ENCODE data around the gene FAM13C.

DNA sequence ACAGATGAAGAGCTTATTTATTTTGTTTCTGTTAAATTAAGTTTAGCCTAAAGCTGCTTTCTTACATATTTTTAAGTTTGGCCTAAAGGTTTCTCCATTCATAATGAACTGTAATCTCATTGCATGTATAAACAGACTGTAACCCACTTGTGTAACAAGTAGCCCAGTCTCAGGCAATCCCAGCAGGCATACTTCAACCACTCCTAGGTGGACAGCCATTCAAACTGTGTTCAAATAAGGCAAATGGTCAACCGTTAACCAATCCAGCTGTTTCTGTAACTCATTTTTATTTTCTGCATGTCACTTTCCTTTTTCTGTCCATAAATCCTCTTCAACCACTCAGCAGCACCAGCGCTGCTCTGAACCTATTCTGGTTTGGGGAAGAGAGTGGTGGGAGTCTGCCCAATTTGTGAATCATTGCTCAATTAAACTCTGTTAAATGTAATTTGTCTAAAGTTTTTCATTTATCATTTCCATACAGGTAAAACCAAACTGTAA is 150.0 kb downstream of the FAM13C start:
- TF ChIP-seq, protein P1, sequence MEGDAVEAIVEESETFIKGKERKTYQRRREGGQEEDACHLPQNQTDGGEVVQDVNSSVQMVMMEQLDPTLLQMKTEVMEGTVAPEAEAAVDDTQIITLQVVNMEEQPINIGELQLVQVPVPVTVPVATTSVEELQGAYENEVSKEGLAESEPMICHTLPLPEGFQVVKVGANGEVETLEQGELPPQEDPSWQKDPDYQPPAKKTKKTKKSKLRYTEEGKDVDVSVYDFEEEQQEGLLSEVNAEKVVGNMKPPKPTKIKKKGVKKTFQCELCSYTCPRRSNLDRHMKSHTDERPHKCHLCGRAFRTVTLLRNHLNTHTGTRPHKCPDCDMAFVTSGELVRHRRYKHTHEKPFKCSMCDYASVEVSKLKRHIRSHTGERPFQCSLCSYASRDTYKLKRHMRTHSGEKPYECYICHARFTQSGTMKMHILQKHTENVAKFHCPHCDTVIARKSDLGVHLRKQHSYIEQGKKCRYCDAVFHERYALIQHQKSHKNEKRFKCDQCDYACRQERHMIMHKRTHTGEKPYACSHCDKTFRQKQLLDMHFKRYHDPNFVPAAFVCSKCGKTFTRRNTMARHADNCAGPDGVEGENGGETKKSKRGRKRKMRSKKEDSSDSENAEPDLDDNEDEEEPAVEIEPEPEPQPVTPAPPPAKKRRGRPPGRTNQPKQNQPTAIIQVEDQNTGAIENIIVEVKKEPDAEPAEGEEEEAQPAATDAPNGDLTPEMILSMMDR (conservative IDR thresholded peaks at IDR 0.05; ENCODE audit: low read depth, low read length) = no peak
- TF ChIP-seq POLR2A (IDR thresholded peaks at IDR 0.05; ENCODE audit: low read depth, low read length) = no peak
- TF ChIP-seq, protein P2, sequence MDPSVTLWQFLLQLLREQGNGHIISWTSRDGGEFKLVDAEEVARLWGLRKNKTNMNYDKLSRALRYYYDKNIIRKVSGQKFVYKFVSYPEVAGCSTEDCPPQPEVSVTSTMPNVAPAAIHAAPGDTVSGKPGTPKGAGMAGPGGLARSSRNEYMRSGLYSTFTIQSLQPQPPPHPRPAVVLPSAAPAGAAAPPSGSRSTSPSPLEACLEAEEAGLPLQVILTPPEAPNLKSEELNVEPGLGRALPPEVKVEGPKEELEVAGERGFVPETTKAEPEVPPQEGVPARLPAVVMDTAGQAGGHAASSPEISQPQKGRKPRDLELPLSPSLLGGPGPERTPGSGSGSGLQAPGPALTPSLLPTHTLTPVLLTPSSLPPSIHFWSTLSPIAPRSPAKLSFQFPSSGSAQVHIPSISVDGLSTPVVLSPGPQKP (IDR thresholded peaks at IDR 0.05; ENCODE audit: borderline replicate concordance, low read depth, low read length) = no peak
